HG02884 (cell line): ENCODE measurements around the gene SPIN1.

ENCODE experiments used
- ATAC-seq: cut with Tn5 transposase; IDR thresholded peaks from one replicate; pipeline ENCODE4 v1.9.1; 2021; ENCODE audit warnings: mild to moderate bottlenecking, moderate library complexity; ENCODE audit not compliant: unreplicated experiment

Gene SPIN1

DNA sequence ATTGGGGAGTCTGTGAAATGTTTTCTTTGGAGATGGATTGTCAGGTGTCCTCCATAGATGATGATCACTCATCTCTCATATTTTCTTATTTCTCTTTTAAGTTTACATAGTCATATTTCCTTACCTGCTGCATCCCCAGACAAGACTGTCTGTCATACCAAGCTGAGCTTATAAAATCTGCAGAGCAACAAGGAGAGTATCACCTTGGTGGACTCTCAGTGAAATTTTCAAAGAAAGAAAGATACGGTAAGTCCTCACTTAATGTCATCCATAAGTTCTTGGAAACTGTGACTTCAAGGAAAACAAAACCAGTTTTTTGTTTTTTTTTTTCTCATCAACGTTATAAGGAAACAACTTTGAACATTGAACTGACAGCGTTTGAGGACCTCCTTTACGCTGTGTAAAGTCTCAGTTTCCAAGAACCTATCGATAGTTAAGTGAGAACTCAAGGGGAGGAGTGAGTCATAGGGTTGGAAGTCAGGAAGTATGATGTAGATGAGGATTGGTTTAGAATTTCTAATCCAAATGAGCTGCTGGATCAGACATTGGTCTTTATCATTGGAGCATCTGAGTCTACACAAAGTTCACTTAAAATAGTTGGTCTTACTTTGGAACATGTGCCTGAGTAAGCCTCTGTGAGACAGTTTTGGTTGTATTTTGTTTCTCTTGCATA, 45.5 kb downstream of the SPIN1 start:
- ATAC-seq = no peak

DNA sequence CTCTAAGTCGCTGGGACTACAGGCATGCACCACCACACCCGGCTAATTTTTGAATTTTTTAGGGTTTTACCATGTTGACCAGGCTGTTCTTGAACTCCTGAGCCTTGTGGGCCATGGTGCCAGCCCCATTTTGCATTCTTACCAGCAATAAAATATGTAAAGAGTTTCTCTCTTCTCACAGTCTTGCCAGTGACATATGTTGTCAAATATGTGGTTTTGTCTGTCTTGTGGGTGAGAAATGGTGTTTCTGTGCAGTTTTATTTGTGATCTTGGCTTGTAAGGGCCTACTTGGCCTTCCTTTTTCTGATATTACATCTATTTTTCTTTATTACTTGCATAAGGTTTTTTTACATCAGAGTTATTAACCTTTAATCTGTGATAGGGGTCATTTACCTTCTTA, 47.1 kb downstream of the SPIN1 start:
- no peak for ATAC-seq

DNA sequence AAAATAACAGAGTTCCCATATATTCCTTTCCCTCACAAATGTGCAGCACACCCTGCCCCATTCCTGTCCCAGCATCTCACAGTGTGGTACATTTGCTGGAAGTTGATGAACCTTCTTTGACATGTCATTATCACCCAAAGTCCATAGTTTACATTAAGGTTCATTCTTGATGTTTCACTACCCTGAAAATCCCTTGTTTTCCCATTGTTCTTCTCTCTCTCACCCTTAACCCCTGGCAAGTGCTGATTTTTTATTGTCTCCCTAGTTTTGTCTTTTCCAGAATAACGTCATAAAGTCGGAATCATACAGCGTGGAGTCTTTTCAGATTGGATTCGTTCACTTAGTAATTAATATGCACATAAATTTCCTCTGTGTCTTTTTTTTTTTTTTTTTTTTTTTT, 48.1 kb downstream of the SPIN1 start:
- ATAC-seq = no peak

DNA sequence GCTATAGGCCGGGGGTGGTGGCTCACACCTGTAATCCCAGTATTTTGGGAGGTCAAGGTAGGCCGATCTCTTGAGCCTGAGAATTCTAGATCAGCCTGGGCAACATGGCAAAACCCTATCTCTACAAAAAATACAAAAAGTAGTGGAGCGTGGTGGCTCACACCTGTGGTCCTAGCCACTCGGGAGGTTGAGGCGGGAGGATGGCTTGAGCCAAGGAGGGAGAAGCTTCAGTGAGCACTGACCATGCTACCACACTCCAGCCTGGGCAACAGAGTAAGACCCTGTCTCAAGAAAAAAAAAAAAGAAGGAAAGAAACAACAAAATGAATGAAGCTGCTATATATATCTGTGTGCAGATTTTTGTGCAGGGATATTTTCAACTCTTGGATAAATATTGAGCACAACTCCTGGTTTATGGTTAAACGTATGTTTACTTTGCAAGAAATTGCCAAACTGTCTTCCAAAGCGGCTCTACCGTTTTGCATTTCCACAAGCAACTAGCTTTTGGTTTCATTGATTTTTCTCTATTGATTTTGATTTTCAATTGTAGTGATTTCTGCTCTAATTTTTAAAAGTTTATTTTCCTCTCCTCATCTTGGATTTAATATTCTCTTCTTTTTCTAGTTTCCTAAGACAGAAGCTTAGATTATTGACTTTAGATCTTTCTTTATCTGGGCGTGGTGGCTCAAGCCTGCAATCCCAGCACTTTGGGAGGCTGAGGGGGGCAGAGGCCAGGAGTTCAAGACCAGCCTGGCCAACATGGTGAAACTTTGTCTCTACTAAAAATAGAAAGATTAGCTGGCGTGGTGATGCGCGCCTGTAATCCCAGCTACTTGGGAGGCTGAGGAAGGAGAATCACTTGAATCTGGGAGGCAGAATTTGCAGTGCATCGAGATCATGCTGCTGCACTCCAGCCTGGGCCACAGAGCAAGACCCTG, 49.2 kb downstream of the SPIN1 start:
- no peak for ATAC-seq

DNA sequence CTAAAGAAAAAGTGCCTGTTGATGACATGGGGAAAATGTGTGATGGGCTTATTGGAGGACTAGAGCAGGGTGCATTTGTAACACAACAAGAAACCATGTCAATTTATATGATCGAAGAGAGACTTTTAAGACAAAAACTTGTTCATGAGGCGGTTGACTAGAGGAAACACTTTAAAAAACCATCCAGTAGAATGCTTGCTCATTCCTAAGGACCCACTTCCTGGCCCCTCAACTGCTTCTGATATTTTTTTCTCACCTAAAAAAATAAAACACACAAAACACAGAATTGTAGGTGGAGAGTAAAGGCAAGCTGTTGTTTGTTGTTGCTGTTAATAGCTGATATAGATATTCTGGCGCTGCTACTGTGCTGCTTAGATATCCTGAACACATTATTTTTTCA, 50.6 kb downstream of the SPIN1 start:
- no peak for ATAC-seq

DNA sequence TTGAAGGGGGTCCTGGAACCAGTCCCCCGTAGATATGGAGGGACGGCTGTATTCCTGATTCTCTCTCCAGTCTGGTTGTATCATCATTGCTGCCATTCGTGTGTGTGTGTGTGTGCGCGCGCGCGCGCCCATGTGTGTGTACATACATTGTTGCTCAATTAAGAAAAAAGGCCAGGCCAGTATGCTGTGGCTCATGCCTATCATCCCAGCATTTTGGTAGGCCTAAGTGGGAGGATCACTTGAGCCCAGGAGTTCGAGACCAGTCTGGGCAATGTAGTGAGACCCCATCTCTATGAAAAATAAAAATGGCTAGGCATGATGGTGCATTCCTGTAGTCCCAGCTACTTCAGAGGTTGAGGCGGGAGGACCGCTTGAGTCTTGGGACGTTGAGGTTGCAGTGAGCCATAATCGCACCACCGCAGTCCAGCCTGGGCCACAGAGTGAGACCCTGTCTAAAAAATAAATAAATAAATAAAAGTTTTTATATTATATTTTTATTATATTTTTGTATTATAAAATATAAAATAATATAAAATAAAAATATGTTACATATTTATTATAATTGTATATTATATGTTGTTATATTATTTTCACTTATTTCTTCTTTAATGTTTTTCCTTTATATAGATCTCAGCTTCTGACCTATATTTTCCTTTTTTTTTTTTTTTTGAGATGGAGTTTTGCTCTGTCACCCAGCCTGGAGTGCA, 53.2 kb downstream of the SPIN1 start:
- ATAC-seq = no peak

DNA sequence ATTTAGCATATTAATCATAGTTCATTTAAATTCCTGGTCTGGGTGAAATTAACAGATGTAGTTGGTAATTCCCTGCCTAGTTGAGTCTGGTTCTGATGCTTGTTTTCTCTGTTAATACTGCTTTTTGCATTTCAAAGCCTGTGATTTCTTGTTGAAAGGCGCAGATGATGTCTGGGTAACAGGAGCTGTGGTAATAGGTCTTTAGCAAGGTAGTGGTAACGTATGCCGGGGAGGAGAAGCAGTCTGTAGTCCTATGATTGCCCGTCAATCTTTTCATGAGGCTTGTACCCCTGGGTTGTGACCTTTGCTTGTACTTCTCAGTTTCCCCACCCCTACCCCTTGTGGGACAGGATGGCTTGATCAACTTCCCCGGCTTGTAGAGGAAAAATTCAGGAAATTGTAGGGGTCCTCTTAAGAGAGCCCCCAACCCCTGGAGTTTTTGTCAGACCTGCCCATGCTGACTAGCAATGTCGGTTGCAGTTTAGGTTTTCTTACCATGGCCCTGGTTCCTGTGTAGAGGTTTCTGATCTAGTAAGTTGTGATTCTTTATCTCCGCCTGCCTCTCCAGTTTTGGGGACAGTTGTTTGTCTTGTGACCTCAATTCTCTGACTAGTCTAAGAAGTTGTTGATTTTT, 55.4 kb downstream of the SPIN1 start:
- no peak for ATAC-seq

DNA sequence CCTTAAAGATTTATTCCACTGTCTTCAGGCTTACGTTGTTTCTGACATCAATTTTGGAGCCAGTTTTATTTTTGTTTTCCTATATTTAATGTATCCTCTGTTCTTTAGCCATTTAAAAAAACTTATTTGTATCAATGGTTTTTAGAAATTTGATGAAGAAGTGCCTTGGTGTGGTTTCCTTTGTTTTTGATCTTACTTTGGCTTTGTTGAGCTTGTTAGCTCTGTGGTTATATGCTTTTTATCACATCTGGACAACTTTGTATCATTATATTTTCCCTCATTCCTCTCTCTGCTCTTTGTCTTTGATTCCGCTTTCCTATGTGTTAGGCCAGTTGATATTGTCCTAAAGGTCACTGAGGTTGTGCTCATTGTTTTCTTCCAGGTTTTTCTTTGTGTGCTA, 58.5 kb downstream of the SPIN1 start:
- no peak for ATAC-seq

DNA sequence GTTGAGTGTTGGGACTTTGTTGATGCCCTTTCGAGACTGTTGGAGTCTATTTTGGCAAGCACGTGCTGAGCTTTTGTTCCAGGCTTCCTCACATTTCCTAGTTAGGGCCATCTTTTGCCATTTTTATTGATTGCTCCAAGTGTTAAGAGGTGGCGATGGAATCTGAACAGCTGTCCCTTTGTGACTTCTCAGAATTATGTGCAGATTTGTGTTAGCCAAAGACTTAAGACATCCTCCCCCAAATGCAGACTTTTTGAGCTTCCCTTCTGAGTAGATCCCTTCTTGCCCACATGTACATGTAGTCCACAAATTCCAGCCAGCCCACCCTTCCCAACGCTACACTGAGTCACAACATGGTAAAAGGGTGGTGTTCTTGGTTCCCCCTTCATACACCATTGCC, 59.2 kb downstream of the SPIN1 start:
- ATAC-seq = no peak

DNA sequence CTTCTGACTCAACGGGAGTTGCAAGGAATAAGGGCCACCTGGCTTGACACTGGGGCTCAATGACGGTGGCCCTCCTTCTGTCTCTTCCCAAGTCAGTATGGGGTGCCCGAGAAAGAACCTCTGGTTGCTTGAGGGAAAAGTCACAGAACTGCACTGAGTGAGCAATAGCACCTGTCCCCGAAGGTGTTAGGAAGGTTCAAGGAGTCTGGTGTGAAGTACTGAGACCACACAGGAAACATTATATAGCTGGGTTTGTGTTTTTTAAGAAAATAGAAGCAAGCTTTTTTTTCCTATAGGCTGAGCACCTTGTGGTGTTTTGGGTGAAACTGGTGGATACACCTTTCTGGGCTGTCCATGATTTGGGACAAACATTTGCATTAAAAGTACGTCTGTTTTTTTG, 62.9 kb downstream of the SPIN1 start:
- no peak for ATAC-seq

DNA sequence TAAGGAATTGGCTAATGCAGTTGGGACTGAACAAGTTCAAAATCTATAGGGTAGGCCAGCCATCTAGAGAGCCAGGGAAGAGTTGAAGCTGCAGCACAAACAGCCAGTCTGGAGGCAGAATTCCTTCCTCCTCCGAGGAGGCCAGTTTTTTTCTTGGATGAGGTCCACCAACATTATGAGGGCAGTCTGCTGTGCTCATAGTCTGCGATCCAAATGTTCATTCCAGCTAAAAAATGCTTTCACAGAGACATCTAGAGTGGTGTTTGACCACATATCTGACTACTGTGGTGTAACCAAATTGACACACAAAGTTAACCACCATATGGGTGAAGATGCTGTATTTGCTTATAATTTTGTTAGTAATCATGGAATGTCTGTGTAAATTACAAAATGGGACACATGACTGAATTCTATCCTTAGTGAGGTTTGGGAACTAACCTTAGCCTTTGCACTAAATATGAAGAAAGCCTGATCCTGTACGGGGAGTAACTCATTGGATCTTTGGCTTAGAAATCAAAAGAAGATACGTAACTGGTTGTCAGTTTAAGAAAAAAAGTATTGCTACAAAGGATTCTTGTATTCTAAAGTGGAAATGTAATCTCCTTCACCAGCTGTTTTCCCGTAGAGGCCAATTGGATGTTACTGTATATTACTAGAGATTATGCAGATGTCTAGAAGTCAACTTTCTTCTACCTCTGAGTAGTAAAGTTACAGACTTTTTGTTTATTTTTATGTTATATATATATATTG, 70.6 kb downstream of the SPIN1 start:
- no peak for ATAC-seq

DNA sequence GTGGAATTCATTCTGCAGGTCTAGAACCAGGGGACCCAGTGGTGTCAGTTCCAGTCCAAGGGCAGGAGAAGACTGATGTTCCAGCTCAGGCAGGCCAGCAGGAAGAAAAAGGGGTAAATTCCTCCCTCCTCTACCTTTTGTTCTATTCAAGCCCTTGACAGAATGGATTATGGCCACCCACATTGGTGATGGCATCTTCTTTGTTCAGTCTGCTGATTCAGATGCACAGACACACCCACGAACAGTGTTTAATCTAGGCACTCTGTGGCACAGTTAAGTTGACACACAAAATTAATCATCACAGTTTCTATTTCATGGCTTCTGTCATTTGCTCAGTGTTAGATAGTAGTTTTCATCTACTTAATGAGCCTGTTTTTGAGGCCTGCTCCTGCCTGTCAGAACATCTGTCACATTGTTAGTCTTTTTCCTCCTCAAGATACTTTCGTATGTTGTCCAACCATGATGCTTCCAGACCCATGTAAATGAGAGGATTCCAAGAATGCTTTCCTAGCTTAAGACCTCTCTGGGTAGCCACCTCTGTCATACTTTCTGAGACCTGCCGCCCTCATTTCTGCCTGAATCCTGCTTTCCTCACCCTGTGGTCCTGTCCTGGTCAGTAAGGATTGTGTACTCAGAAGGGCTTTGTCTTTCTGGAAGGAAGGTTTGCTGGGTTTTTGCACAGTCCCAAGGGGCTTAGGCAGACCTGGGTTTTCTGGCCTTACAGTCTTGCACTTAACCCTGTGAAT, 72.5 kb downstream of the SPIN1 start:
- ATAC-seq = no peak

DNA sequence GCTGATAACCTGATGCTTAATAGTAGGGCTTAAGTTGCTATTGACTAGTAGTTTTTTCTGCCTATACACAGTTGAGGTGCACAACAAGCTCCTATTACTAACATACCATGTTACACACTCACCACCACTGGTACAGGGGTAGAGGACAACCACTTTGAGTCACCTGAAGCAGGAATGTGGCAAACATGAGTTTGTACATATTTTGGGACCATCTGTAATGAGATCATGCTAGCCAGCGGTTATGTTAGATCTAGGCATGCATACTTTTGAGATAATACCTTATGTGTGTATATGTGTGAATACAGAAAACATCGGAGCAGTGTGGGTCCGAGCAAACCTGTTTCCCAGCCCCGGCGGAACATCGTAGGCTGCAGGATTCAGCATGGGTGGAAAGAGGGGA, 73.9 kb downstream of the SPIN1 start:
- no peak for ATAC-seq

DNA sequence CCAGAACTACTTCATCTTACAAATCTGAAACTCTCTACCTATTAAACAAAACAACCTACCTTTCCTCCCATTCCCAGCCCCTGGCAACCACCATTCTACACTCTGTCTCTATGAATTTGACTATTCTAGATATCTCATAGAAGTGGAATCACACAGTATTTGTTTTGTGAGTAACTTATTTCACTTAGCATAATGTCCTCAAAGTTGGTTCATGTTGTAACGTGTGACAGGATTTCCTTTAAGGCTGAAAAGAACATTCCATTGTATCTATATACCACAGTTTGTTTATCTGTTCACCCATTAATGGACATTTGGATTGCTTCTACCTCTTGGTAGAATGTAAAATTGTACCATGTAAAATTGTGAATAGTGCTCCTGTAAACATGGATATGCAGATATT, 76.6 kb downstream of the SPIN1 start:
- no peak for ATAC-seq

DNA sequence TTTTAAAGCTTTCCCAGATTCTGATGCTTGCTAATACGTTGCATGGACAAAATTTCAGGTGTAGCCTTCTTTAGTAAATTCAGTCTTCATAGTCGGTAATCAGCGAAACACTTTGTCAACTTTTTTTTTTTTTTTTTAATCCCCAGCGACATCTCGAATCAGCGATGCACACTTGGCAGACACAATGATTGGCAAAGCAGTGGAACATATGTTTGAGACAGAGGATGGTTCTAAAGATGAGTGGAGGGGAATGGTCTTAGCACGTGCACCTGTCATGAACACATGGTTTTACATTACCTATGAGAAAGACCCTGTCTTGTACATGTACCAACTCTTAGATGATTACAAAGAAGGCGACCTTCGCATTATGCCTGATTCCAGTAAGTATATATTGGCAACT, 80.0 kb downstream of the SPIN1 start:
- no peak for ATAC-seq

DNA sequence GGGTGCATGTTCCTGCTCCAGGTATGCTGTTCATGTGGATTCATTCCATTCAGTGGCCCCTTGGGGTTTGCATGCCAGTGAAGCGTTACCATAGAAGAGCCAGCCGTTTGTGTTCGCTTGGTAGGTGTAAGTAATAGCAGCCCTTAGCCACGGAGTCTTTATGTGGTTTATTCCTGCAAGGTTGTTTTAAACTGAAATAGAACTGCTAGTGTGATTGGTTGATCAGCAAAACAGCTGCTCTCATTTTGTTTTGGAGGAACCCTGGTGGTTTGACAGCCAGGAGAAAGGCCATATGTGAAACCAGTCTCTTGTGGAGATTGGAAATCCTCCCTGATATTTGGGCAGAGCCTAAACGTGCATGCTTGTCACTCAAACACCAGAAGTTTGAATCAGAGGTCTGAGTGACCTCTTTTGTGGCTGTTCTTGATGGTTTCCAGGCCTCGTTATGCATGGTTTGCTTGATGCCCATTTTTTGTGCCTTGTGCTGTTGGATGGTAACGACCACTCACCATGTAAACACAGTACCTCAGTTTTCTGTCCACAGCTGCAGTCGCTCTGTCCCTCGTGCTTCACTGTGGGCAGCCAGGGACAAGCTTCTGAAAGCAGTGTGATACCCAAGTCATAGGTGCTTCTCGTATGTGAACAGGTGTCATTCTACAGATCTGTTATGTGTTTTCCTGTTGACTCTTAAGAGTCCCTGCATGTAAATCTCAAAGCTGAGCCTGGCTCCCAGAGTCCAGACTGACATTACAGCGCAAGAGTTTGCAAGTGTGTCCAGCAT, 88.4 kb downstream of the SPIN1 start:
- ATAC-seq = no peak

DNA sequence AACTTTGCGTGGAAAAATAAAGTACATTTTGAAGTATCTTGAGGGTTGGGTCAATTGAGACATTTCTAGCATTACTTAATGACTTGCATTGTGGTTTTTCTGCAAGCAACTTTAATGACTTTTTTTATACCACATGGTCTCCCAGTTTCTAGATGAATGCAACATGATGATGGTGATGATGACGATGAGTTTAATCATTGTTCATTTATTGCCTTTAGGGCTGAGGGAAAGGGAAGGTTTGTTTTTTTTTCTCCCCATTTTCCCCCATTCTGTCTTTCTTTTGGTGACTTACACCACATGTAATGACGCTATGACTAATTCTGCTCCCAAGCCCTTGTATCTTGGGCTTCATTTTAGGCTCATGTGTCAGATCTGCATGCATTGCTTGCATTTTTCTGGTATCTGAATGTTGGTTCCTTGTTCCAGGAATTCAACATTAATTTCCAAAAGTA, 89.1 kb downstream of the SPIN1 start:
- no peak for ATAC-seq

DNA sequence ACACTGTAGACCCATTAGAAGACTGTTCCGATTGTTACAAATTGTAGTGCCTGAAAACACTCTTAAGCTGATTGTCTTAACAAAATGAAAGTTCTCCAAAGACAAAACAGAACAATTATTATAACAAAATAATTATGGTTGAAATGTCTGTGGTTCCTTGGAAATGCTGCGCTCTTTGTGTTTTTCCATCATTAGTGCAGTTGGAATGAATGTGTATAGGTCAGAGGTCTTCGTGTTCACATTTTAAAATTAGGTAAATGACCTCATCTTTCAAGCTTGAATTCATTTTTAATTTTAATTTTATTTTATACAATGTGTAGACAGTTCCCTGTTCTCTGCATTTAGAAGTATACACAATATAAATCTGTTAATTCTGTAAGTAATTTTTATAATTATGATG, 90.0 kb downstream of the SPIN1 start:
- no peak for ATAC-seq

DNA sequence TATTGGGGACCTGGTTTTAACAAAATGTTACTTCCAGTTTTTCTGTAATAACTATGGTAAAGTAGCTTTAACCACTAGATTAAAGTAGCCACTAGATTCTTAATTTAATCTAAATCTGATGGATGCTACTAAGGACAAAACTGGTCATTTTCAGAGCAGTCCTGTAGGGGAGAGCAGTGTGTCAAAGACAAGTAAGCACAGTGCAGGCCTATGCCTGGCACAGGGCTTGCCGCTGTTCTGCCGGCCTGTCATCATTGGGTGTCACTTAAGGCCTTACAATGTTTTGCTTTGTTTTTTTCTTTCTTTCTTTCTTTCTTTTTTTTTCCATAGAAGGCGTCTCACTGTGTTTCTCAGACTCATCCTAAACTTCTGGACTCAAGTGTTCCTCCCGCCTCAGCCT, 93.7 kb downstream of the SPIN1 start:
- ATAC-seq = no peak
